GM21529 (cell line): ENCODE results near the gene SPATA31C2.
"Not testable (repeated sequence)": the region's sequence is repeated elsewhere in the genome, so short reads cannot be mapped to it uniquely, and the experiment has no call there.

Experiments used
- ATAC-seq: cut with Tn5 transposase; IDR thresholded peaks from one replicate; pipeline ENCODE4 v1.9.1; 2021; ENCODE audit not compliant: unreplicated experiment

The SPATA31C2 gene

DNA sequence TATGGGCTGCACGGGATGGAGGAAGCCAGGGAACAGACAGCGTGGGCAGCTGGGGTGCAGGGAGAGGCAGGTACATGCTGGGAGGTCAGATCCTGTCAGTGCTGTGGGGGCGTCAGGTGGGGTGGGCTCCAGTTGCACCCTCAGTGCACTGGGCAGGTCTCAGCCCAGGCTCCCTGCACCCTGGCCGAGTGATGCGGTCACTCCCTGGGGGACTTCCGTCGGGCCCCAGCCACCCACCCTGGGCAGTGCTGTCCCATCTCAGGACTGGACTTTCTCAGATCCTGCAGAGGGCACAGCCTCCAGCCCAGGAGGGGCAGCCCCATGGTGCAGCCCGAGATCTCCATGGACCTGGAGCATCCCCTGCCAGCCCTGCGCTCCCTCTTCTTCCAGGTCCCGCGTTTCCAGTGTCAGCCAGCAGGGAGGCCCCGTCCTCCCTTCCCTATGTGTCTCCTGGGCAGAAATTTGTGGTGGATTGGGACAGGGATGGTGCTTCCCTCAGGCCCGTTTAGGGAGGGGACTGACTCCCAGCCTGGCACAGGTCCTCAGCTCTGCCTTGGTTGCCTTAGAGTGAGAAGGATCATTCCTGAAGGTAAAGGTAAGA is 10.5 kb downstream of the SPATA31C2 start:
- not testable (repeated sequence) for ATAC-seq

DNA sequence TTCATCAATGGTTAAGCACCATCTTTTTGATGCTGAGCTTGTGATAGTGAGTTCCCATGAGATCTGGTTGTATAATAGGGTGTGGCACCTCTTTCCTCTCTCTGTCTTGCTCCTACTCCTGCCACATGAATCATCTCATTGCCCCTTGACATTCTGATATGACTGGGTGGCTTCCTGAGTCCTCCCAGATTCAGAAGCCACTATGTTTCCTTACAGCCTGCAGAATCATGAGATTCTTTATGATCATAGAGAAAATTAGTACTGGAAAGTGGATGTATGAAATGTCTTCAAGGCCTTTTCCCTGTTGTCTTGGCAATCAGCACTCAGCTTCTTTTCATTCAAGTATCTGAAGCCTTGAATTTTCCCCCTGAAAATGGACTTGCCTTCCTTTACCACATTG is 14.9 kb downstream of the SPATA31C2 start:
- not testable (repeated sequence) for ATAC-seq

DNA sequence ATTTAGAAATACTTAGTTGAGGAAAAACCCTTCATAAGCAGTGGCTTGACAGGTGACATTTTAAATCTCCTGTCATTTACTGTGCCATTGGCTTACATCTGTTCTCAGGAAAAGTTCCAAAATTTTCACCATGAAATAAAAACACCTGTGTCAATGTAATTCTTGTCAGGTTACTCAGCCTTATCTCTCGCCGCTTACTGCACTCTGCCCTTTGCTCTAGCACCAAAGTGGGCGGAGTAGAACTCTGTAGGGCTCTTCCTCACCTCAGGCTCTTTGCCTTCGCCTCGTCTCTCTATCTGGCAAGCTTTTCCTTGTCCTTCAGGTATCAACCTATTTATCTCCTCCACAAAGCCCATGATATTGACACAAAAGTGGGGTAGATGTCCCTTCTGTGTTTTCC is 20.2 kb downstream of the SPATA31C2 start:
- ATAC-seq, result not testable (repeated sequence)

DNA sequence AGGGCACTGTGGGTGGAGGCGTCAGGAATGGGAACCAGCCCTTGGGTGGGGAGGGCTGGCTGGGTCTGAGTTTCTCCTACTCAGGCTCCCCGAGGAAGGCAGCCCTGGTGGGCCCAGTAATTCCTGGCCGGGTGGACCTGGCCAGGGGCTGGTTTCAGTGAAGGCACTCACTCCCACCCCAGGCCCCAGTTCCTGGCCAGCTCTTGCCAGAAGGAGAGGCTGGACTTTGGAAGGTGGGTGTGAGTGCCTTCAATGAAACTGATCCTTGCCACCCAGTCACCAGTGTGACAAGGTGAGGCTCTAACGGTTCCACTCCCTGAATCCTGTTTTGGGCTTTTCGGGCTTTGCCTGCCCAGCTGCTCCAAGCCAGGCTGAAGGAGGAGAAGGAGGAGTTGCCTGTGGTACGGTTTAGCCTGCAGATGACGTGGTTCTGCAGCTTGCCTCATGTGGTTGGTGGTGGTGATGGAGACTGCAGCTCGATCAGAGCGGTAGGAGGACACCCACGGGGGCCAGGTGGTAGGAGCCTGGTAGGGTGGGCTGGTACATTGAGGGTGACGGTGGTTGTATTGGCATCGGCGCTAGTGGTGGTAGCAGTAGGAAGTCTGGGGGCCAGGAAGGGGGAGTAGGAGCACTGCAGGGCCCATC is 23.2 kb downstream of the SPATA31C2 start:
- ATAC-seq, result not testable (repeated sequence)

DNA sequence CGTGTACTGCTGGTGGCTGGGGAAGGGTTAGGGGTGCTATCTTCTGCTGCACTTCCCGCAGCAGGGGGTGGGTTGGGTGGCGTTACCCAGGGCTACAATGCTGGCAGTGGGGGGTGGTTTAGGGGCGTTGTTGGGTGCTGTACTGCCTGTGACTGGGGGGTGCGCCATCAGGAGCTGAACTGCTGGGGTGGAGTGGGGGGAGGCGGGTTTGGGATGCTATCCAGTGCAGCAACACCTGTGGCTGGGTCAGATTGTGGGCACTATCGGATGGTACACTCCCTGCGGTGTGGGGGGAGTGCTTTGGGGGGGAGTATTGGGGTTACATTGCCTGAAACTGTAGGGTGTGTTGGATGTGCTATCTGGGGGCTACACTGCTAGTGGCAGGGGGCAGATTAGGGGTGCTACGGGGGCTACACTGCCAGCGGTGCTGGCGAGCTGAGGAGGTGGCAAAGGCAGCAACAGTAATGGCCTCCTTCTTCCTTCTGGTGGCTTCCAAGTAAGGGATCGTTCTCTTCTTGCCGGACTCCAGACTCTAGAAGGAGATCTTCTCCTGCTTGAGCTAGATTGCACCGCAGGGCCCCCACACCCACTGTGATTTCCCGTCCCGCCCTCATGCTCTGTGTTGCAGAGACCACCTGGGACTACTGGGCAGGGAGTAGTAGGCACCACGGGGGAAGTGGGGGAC is 23.9 kb downstream of the SPATA31C2 start:
- ATAC-seq, result not testable (repeated sequence)

DNA sequence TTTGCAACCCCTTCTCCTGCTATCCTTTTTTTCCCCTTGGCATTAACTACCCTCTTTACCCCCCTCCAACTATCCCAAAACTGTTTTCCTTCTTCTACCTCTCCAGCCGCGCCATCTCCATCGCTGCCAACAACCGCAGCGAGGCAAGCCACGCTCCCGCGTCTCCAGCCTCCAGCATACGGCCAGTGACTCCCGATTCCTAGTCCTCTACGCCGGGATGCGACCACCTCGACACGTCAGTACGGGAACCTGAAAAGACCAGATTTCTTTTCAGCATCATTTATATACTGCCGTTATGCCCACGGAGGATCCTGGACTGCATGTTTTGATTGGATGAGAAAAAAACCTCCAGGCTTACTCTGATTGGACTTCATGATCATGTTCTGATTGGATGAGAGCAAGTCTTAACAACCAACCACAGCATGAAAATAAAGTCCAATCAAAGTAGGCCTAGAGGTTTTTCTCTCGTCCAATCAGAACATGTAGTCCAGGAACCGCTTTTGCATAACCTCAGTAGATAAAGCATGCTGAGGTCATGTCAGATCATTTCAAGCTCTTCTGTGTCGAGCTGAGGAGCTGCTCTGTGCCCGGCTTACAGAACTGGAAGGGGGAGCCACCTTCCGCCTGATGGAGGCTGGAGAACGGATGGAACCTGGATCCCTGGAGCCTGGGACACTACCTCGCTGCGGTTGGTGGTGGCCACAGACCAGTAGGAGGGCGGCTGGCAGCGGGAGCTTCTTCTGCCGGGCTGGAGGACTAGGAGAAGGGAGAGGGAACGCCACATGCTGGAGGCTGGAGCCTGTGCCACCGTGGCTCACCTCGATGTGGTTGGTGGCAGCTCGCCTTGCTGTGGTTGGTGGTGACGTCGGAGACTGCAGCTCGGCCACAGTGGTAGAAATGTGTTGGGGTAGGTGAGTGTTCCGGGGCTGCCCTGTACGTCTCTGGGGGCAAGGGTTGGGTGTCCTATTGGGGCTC is 24.8 kb downstream of the SPATA31C2 start:
- not testable (repeated sequence) for ATAC-seq

DNA sequence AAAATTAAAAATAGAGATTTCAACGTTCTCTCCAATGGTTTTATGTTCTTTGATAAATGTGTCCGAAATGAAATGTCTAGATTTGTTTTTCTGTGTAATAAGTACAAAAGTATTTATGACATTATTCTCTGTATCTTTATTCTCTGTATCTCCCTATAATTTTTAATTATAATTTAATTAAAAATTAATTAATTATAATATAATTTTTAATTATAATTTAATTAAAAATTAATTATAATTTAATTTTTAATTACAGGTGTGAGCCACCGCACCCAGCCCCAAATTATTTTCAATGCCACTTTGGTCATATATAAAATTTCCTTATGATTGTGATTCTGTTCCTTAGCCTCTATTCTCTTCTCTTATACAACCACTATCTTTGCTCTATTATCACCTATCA is 28.2 kb downstream of the SPATA31C2 start:
- ATAC-seq, result no peak

DNA sequence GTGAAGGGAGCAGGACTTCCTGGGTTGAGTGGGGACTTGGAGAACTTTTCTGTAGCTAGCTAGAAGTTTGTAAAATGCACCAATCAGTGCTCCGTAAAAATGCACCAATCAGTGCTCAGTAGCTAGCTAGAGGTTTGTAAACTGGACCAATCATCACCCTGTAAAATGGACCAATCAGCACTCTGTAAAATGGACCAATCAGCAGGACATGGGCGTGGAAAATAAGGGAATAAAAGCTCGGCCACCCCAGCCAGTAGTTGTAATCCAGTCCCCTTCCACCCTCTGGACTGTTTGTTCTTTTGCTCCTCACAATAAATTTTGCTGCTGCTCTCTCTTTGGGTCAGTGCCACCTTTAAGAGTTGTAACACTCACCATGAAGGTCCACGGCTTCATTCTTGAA is 29.5 kb downstream of the SPATA31C2 start:
- ATAC-seq, result no peak

DNA sequence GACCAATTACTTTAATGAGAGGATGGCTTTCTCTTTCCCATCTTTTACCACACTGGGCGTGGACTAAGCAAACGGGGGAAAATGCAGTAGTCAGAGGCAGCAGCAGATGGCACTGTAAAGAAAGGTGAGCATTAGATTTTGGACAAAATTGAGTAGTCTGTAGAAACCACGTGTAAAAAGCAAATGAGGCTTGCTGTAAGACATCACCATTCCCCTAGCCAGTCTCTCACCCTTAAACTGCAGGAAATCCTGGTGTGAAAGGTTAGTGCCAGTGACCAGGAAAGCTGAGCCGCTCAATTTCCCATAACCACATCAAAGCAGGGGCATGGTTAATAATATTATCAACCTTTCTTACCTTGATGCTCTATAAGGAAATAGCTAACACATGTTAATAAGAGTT is 31.8 kb downstream of the SPATA31C2 start:
- no peak for ATAC-seq

DNA sequence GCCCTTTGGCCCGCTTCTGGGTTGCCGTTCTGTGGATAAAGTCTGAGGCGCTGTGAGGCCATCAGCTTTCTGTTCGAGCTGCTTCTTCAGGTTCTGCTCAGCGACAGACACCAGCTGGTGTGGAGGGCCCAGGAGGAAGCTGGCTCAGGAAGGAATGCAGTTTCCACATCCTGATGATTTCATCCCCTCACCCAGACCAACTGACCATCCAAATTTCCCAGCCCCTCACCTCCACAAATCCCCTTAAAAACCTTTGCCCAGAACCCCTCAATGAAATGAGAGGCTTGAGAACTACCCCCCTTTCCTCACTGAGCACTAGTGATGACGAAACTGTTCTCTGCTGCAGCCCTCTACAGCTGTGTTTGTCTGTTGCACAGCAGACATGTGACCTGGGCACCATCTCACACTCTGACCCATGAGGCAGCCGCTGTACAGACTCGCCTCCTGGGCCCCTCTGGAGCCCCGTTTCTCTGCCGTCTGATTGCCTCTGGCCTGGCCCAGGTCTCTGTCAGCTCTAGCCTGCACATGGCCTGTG is 45.4 kb downstream of the SPATA31C2 start:
- no peak for ATAC-seq

DNA sequence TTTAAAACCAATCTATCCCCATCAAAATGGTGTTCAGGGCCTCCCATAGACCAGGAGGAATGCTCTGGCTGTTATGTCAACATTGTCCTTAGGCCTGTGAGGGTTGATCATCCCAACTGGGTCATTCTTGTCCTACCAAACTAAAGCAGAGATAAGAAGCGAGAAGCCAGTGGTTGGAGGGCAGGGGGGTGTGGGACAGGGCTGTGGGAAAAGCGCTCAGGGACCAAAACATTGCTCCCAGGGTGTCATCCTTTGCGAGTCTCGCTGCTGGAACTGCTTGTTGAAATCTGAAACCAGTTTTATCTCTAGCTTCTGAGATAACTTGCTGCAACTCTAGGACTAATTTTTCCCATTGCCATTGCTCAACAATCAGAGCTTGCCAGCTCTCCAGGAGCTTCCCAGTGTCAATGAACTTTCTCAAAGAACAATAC is 48.1 kb downstream of the SPATA31C2 start:
- no peak for ATAC-seq

DNA sequence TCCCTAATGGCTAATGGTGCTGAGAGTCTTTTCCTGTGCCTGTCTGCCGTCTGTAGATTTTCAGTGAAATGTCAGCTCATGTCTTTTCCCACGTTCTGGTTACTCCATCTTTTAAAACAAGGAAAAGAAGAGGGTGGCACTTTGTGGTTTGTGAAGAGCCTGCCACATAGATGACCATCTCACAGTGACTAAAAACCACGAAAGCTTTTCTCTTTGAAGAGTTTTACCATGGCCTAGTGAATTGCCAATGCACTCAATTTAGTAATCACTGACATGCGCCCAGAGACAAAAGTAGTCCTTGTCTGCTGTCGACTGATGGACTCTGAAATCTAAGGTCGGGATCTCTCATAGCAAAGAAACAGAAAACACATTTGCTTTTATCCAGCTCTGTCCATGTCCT is 50.4 kb downstream of the SPATA31C2 start:
- no peak for ATAC-seq

DNA sequence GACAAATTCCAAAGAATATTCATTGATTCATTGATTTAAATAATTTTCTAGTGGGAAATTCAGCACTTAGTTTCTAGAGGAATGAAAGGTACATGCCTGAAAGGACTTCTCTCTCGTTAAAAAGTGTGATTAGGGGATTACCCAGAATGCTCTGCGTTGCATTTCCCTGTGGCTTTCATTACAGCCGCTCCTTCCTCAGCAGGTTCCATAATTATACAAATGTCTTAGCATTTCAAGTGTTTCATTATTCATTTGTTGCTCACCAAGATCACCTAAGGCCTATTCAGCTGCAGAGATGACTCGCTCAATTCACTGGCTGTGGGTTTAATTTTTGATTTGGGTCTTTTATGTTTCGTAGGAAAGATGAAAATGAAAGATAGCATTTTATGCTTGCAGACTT is 52.8 kb downstream of the SPATA31C2 start:
- no peak for ATAC-seq

DNA sequence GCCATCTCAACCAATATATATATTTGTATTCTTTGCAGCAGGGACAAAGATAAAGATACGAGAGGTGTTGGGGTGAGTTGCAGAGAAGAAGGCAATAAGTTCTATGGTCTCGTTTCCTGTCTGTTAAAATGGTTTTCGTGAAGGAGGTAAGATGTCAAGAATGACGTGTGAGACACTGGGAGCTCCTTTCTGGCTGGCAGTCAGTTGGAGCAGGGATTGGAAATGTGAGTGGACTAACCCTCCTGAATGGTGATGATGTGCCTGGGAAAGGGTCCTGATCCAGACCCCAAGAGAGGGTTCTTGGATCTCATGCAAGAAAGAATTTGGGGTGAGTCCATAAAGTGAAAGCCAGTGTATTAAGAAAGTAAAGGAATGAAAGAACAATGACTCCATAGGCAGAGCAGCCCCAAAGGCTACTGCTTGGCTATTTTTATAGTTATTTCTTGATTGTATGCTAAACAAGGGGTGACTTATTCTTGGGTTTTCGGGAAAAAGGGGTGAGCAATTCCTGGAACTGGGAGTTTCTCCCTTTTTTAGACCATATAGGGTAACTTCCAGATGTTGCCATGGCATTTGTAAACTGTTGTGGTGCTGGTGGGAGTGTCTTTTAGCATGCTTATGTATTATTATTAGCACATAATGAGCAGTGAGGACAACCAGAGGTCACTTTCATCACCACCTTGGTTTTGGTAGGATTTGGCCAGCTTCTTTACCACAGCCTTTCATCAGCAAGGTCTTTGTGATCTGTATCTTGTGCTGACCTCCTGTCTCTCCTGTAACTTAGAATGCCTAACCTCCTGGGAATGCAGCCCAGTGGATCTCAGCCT is 53.7 kb downstream of the SPATA31C2 start:
- ATAC-seq, result no peak
